Gastrocnemius medialis (tissue), 4 donors: Measurements from ENCODE around the gene AGAP3. TPM values are rescaled to one million over a fixed set of nuclear protein-coding genes. Genes with fewer than 3 reads are reported as not detected.
A peak's percentile ranks its signal among the peaks of the same experiment; 100 is the strongest.

Experiments
- ATAC-seq, 2 donors: fragments of 150-250 bp; one replicate each; pipeline ENCODE4 v1.9.1; 2016
- DNase-seq, 2 donors: peaks; one replicate each; pipeline ENCODE4 v3.0.0-alpha.2; 2019
- H3K27ac ChIP-seq, 4 donors: fragments of 200-600 bp; sonication (generic); 1 replicate in 1 of 4; 2 replicates in 3 of 4; pipeline ENCODE4 v1.5.1; 2016 to 2018; ENCODE audit warnings: mild to moderate bottlenecking in 2 of 4, moderate library complexity in 1 of 4
- H3K27me3 ChIP-seq, 3 donors: fragments of 200-600 bp; sonication (generic) in 2 of 3; 1 replicate in 1 of 3; 2 replicates in 2 of 3; pipeline versions ENCODE4 v1.5.1 to v1.6.0; 2016 to 2019; ENCODE audit warnings: mild to moderate bottlenecking in 1 of 3, moderate library complexity in 1 of 3
- H3K36me3 ChIP-seq, 2 donors: fragments of 200-600 bp; sonication (generic) in 1 of 2; one replicate each; pipeline ENCODE4 v1.5.1; 2017 to 2018
- H3K4me1 ChIP-seq, 2 donors: fragments of 200-600 bp; sonication (generic) in 1 of 2; one replicate each; pipeline ENCODE4 v1.5.1; 2016 to 2017; ENCODE audit warnings: mild to moderate bottlenecking in 2 of 2
- H3K4me3 ChIP-seq, 4 donors: fragments of 200-600 bp; sonication (generic) in 3 of 4; 1 replicate in 1 of 4; 2 replicates in 3 of 4; pipeline ENCODE4 v1.5.1; 2016 to 2019; ENCODE audit warnings: mild to moderate bottlenecking in 2 of 4
- H3K9me3 ChIP-seq, 3 donors: fragments of 200-600 bp; sonication (generic) in 2 of 3; 1 replicate in 1 of 3; 2 replicates in 2 of 3; pipeline ENCODE4 v1.5.1; 2016 to 2019
- CTCF ChIP-seq, 5 experiments: fragments of 450-650 bp in 3 of 5; fragments of 200-600 bp in 2 of 5; sonication (generic) in 2 of 5; IDR thresholded peaks in 4 of 5; conservative IDR thresholded peaks in 1 of 5; 1 replicate in 4 of 5; 2 replicates in 1 of 5; pipeline ENCODE4 v1.5.1; 2016 to 2019; ENCODE audit warnings: antibody characterized with exemption in 5 of 5, mild to moderate bottlenecking in 3 of 5, moderate library complexity in 3 of 5
- POLR2A ChIP-seq, 2 donors: fragments of 450-650 bp; IDR thresholded peaks; one replicate each; pipeline ENCODE4 v1.6.1; 2017; ENCODE audit warnings: antibody characterized with exemption in 2 of 2, mild to moderate bottlenecking in 2 of 2, moderate library complexity in 2 of 2
- in situ Hi-C, 4 donors: fragments of 200-750 bp; cut with MboI; loops; one replicate each; pipeline versions ENCODE4 v1.15.0 to v1.8.0; 2017; ENCODE audit warnings: low sequenced_read_pairs in 4 of 4
- intact Hi-C: fragments of 100-400 bp; cut with DNase I; formaldehyde crosslinking; loops from one replicate; pipeline ENCODE4 v1.15.1; 2023; ENCODE audit warnings: low total_unique reads
- total RNA-seq, 4 donors: library from RNA; depleted of rRNA; stranded (reverse); fragments of >200 nt; gene quantifications; one replicate each; pipeline versions ENCODE4 v1.1.0 to v1.2.3, GENCODE V29; 2016

Gene AGAP3
- total RNA-seq, 4 donors from 2014 or later: 31.1 to 65.3 (median 36.3) TPM

- TF ChIP-seq POLR2A (IDR thresholded peaks at IDR 0.05): no peak
- TF ChIP-seq CTCF (IDR thresholded peaks at IDR 0.05 in 4 of 5, conservative IDR thresholded peaks at IDR 0.05 in 1 of 5): peak in 1 of 5 experiments; percentile 19
- H3K27ac ChIP-seq: no peak overlapping the region
- H3K9me3 ChIP-seq: no peaks in the 10 kb centered on the region
- DNase-seq: no peak
- intact Hi-C loops (loop anchor here (2.0 kb wide), 1 partner anchor 119 kb away; no protein-coding TSS in a partner anchor), in situ Hi-C loops (loop anchor here in 2 of 4 donors (10.0 kb wide), 1 partner anchor 49 kb away; no protein-coding TSS in a partner anchor)
- H3K4me1 ChIP-seq: peaks cover 4 to 22% of the 10 kb centered on the region in 2 donors
- no peaks in the 10 kb centered on the region for H3K27me3 ChIP-seq
- ATAC-seq: no peak
- peaks cover 0 to 23% of the 10 kb centered on the region in 2 donors for H3K36me3 ChIP-seq
- H3K4me3 ChIP-seq: peak overlapping the region; percentile 49 to 58 (median 55)
Measured at GRCh38 chr7:151125470-151125845, 39.2 kb downstream of the AGAP3 start.

- DNase-seq (no peak), ATAC-seq (no peak)
- intact Hi-C loops: loop anchor here (2.0 kb wide), 1 partner anchor 119 kb away; no protein-coding TSS in a partner anchor
- H3K4me3 ChIP-seq: peak overlapping the region; percentile 49 to 58 (median 55)
- H3K27ac ChIP-seq: no peak overlapping the region
- H3K9me3 ChIP-seq: no peaks in the 10 kb centered on the region
- peaks cover 0 to 20% of the 10 kb centered on the region in 2 donors for H3K36me3 ChIP-seq
- in situ Hi-C loops: loop anchor here in 2 of 4 donors (10.0 kb wide), 1 partner anchor 49 kb away; no protein-coding TSS in a partner anchor
- TF ChIP-seq CTCF (IDR thresholded peaks at IDR 0.05 in 4 of 5, conservative IDR thresholded peaks at IDR 0.05 in 1 of 5): no peak
- no peak for TF ChIP-seq POLR2A (IDR thresholded peaks at IDR 0.05)
- no peaks in the 10 kb centered on the region for H3K27me3 ChIP-seq
- peaks cover 4 to 22% of the 10 kb centered on the region in 2 donors for H3K4me1 ChIP-seq
Measured at GRCh38 chr7:151125846-151126481, 39.7 kb downstream of the AGAP3 start.

DNA sequence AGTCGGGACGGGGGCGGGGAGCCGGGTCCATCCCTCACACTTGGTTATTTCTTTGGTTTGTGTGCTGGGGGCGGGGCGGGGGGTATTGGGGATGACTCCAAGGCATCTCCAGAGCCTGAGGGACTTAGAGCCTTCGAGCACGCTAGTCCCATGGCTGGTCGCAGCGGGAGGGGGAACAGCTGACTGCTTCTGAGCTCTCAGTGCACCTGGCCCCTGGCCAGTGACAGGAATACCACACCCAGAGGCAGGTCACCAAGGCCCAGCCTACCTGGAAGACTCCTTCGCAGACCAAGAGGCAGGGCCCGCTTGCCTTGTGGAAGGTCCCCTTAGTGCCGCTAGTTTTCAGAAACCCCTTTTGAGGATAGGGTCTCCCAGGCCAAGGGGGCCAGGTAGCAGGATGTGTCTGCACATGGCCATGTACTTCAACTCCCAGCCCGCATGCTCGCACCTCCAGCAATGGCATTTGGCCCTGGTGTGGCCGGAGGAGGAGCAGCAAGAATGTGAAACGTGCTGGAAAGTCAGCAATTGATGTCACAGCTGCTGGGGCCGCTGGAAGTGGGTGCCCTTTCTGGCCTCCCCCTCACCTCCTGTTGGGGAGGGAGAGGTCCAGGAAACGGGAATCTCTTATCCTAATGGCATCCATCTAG is 40.3 kb downstream of the AGAP3 start:
- Histone ChIP-seq H3K4me1 (peaks cover 4 to 22% of the 10 kb centered on the region in 2 donors), H3K27ac (no peak overlapping the region), H3K27me3 (no peaks in the 10 kb centered on the region), H3K36me3 (peaks cover 0 to 18% of the 10 kb centered on the region in 2 donors), H3K4me3 (no peak overlapping the region), H3K9me3 (no peaks in the 10 kb centered on the region)
- intact Hi-C loops: no loop called here
- ATAC-seq (no peak), DNase-seq (peak in 1 of 2 donors; percentile 41)
- TF ChIP-seq POLR2A (IDR thresholded peaks at IDR 0.05) (no peak), CTCF (IDR thresholded peaks at IDR 0.05 in 4 of 5, conservative IDR thresholded peaks at IDR 0.05 in 1 of 5) (no peak)
- in situ Hi-C loops: loop anchor here in 2 of 4 donors (10.0 kb wide), 1 partner anchor 48 kb away; no protein-coding TSS in a partner anchor

- ATAC-seq (no peak), DNase-seq (no peak)
- Histone ChIP-seq H3K4me1 (peaks cover 4 to 22% of the 10 kb centered on the region in 2 donors), H3K9me3 (no peaks in the 10 kb centered on the region), H3K27ac (no peak overlapping the region), H3K4me3 (no peak overlapping the region), H3K36me3 (peaks cover 0 to 25% of the 10 kb centered on the region in 2 donors), H3K27me3 (no peaks in the 10 kb centered on the region)
- TF ChIP-seq CTCF (IDR thresholded peaks at IDR 0.05 in 4 of 5, conservative IDR thresholded peaks at IDR 0.05 in 1 of 5) (no peak), POLR2A (IDR thresholded peaks at IDR 0.05) (no peak)
- in situ Hi-C loops: loop anchor here in 2 of 4 donors (10.0 kb wide), 1 partner anchor 47 kb away; no protein-coding TSS in a partner anchor
- intact Hi-C loops: no loop called here
Measured at GRCh38 chr7:151128144-151128543, 41.9 kb downstream of the AGAP3 start.
